ENCODE results near the gene PHAF1. TPM values are rescaled to one million over a fixed set of nuclear protein-coding genes. Genes with fewer than 3 reads are reported as not detected.

The PHAF1 gene
- total and polyA plus RNA-seq, 2 of the 13 experiments (the other 11 are each of a cell fraction or from before 2014, with no cell fraction given), result 48.3 to 174 TPM

DNA sequence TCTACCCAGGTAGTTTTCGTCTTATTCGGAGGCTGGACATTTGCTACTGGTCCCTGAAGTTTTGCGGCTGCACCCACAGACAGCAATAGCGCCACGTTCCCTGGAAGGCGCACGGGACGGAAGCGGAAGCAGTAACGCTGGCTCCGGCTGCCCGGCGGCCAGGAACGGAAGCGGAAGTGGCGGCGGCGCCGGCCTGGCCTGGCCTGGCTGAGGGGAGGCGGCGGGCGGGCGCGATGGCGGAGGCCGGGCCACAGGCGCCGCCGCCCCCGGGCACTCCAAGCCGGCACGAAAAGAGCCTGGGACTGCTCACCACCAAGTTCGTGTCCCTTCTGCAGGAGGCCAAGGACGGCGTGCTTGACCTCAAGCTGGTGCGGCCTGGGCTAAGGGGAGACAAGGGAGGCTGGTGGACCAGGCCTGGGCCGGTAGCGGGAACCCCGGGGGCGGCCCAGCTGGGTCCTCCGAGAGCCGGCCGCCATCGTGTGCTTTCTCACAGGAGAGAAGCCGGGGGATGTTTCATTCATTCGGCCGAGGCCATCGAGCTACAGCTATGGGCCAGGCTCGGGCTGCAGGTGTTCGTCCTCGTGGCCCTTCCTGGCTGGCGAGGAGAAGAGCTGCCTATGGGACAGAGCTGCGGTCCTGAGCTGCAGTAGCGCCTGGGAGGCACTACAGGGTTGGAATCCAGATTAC, 82.4 kb downstream of the PHAF1 start, which contains the start of gene E2F4 (continued):
- TF ChIP-seq, protein P1, sequence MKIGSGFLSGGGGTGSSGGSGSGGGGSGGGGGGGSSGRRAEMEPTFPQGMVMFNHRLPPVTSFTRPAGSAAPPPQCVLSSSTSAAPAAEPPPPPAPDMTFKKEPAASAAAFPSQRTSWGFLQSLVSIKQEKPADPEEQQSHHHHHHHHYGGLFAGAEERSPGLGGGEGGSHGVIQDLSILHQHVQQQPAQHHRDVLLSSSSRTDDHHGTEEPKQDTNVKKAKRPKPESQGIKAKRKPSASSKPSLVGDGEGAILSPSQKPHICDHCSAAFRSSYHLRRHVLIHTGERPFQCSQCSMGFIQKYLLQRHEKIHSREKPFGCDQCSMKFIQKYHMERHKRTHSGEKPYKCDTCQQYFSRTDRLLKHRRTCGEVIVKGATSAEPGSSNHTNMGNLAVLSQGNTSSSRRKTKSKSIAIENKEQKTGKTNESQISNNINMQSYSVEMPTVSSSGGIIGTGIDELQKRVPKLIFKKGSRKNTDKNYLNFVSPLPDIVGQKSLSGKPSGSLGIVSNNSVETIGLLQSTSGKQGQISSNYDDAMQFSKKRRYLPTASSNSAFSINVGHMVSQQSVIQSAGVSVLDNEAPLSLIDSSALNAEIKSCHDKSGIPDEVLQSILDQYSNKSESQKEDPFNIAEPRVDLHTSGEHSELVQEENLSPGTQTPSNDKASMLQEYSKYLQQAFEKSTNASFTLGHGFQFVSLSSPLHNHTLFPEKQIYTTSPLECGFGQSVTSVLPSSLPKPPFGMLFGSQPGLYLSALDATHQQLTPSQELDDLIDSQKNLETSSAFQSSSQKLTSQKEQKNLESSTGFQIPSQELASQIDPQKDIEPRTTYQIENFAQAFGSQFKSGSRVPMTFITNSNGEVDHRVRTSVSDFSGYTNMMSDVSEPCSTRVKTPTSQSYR (CRISPR knock-in tag; IDR thresholded peaks at IDR 0.05; ENCODE audit: borderline replicate concordance), result peak; percentile 8
- TF ChIP-seq, protein P2, sequence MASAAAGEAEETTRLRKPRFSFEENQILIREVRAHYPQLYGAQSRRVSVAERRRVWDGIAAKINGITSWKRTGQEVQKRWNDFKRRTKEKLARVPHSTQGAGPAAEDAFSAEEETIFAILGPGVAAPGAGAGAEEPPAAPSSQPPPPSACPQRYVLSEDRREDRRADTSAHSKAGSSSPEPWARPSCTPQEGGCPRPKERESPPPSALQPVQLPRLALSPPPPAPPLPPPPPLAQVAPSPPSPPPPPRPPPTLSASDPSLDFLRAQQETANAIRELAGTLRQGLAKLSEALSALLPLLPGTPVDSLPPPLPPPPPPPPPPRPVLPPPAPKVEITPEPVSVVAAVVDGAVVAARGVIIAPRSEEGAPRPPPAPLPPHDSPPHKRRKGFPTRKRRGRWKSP (CRISPR knock-in tag; IDR thresholded peaks at IDR 0.05), result peak; percentile 78
- TF ChIP-seq ZBTB1 (CRISPR knock-in tag; IDR thresholded peaks at IDR 0.05; ENCODE audit: borderline replicate concordance), result no peak
- TF ChIP-seq ZFP1 (CRISPR knock-in tag; IDR thresholded peaks at IDR 0.05), result no peak
- no peak for TF ChIP-seq KLF15 (CRISPR knock-in tag; IDR thresholded peaks at IDR 0.05; ENCODE audit: borderline replicate concordance)
- 0 out of 2 replicates have a peak, but pooled peaks have one; percentile 45 for TF ChIP-seq KAT7 (CRISPR knock-in tag; IDR thresholded peaks at IDR 0.05; ENCODE audit: borderline replicate concordance)
- TF ChIP-seq ZNF292 (CRISPR knock-in tag; IDR thresholded peaks at IDR 0.05; ENCODE audit: borderline replicate concordance, low read depth), result no peak
- TF ChIP-seq, protein P3, sequence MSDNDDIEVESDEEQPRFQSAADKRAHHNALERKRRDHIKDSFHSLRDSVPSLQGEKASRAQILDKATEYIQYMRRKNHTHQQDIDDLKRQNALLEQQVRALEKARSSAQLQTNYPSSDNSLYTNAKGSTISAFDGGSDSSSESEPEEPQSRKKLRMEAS (IDR thresholded peaks at IDR 0.05), result peak; percentile 63; the same call in 1 of the 2 replicates
- no peak for TF ChIP-seq ZNF496 (CRISPR knock-in tag; IDR thresholded peaks at IDR 0.05; ENCODE audit: insufficient replicate concordance)
- TF ChIP-seq ZMYM4 (CRISPR knock-in tag; IDR thresholded peaks at IDR 0.05), result no peak; the same call in 1 of the 2 replicates
- no peak for TF ChIP-seq KLF13 (CRISPR knock-in tag; IDR thresholded peaks at IDR 0.05)
- TF ChIP-seq GTF2F1 (IDR thresholded peaks at IDR 0.05; ENCODE audit: low read length), result no peak
- TF ChIP-seq AGO2 (optimal IDR thresholded peaks at IDR 0.05; ENCODE audit: low read depth, low read length), result peak; percentile 62
- no peak for TF ChIP-seq RFXANK (CRISPR knock-in tag; IDR thresholded peaks at IDR 0.05)
- no peak for TF ChIP-seq ZFP62 (CRISPR knock-in tag; IDR thresholded peaks at IDR 0.05)
- TF ChIP-seq RAD21 (CRISPR knock-in tag; IDR thresholded peaks at IDR 0.05), result peak; percentile 57
- TF ChIP-seq NFKBIZ (CRISPR knock-in tag; IDR thresholded peaks at IDR 0.05), result peak; percentile 42
- TF ChIP-seq, protein P4, sequence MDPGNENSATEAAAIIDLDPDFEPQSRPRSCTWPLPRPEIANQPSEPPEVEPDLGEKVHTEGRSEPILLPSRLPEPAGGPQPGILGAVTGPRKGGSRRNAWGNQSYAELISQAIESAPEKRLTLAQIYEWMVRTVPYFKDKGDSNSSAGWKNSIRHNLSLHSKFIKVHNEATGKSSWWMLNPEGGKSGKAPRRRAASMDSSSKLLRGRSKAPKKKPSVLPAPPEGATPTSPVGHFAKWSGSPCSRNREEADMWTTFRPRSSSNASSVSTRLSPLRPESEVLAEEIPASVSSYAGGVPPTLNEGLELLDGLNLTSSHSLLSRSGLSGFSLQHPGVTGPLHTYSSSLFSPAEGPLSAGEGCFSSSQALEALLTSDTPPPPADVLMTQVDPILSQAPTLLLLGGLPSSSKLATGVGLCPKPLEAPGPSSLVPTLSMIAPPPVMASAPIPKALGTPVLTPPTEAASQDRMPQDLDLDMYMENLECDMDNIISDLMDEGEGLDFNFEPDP (CRISPR knock-in tag; conservative IDR thresholded peaks at IDR 0.05), result no peak
- TF ChIP-seq TFDP1 (CRISPR knock-in tag; IDR thresholded peaks at IDR 0.05; ENCODE audit: borderline replicate concordance), result no peak; the same call in 1 of the 2 replicates
- TF ChIP-seq ZNF780A (CRISPR knock-in tag; IDR thresholded peaks at IDR 0.05), result no peak
- 0 out of 2 replicates have a peak, but pooled peaks have one; percentile 1 for TF ChIP-seq MAFF (IDR thresholded peaks at IDR 0.05; ENCODE audit: low read depth, low read length)
- TF ChIP-seq FOXK2 (IDR thresholded peaks at IDR 0.05), result peak; percentile 48; the same call in 1 of the 2 replicates
- TF ChIP-seq ZNF30 (CRISPR knock-in tag; IDR thresholded peaks at IDR 0.05), result no peak
- no peak for TF ChIP-seq ZNF234 (CRISPR knock-in tag; conservative IDR thresholded peaks at IDR 0.05)

All from HepG2 (cell line).